Esophagus squamous epithelium (tissue), 4 donors: ENCODE results near the gene REEP6.

Source experiments
- POLR2A ChIP-seq, 4 donors: fragments of 450-650 bp; IDR thresholded peaks; one replicate each; pipeline ENCODE4 v1.6.1; 2017; ENCODE audit warnings: antibody characterized with exemption in 4 of 4, mild to moderate bottlenecking in 4 of 4, moderate library complexity in 3 of 4
- TF ChIP-seq, protein P1 (sequence below), 6 experiments: fragments of 450-650 bp in 4 of 6; fragments of 200-600 bp in 2 of 6; sonication (generic) in 2 of 6; IDR thresholded peaks; one replicate each; pipeline ENCODE4 v1.5.1; 2016 to 2019; ENCODE audit warnings: antibody characterized with exemption in 6 of 6, mild to moderate bottlenecking in 4 of 6, moderate library complexity in 4 of 6

DNA sequence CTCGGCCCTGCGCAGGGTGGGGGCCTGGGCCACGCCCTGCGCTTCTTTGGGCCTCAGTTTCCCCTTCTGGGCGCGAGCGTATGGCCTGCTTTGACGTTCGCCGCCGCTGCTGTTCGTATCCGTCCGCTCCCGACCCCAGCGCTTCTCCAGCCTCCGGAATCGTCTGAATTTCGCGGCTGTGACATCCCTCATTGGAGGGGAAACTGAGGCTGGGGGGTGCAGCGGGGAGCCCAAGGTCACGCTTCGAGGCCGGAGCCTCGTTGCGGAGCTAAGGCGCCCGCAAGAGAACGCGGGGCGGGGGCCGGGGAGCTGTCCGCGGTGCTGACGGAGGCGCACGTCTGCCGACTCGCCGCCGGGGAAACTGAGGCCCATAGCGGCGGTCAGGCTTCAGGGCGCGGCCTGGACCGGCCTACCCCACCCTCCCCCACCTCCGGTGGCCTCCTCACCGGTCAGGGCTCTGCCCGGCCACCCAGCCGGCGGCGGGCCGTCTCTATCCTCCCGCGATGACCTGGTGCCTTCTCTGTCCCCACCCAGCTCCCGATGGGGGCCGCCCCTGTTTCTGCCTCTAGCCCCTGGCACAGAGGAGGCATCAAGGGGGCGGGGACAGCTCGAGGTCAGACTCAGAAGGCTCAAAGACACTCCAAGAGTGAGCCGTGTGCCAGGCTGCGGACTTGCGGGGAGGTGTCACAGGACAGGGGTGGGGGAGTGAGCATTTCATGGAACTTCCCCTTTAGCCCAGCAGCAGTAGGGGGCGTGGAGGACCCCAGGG lies 44.1 kb upstream of the REEP6 start:
- TF ChIP-seq, protein P1, sequence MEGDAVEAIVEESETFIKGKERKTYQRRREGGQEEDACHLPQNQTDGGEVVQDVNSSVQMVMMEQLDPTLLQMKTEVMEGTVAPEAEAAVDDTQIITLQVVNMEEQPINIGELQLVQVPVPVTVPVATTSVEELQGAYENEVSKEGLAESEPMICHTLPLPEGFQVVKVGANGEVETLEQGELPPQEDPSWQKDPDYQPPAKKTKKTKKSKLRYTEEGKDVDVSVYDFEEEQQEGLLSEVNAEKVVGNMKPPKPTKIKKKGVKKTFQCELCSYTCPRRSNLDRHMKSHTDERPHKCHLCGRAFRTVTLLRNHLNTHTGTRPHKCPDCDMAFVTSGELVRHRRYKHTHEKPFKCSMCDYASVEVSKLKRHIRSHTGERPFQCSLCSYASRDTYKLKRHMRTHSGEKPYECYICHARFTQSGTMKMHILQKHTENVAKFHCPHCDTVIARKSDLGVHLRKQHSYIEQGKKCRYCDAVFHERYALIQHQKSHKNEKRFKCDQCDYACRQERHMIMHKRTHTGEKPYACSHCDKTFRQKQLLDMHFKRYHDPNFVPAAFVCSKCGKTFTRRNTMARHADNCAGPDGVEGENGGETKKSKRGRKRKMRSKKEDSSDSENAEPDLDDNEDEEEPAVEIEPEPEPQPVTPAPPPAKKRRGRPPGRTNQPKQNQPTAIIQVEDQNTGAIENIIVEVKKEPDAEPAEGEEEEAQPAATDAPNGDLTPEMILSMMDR (IDR thresholded peaks at IDR 0.05), result no peak
- TF ChIP-seq POLR2A (IDR thresholded peaks at IDR 0.05), result no peak
